ENCODE data around the gene WDR4. TPM values are rescaled to one million over a fixed set of nuclear protein-coding genes. Genes with fewer than 3 reads are reported as not detected.
"Not testable (repeated sequence)": the region's sequence is repeated elsewhere in the genome, so short reads cannot be mapped to it uniquely, and the experiment has no call there.

WDR4 gene
- 10 to 100 TPM; 10.2 to 49.2 (median 18.6) TPM for total RNA-seq

- no peaks in the 10 kb centered on the region for H3K9me3 ChIP-seq
- peak within 1 kb of the TSS; percentile 78 to 89 (median 84) for H3K27ac ChIP-seq
- DNase-seq (peak; percentile 97), ATAC-seq (ENCODE audit: low FRiP score in 2 of 2) (peak; percentile 99)
- 0% methylated on average over 8 to 73 of the region's 80 CpGs for WGBS, 2 donors
- H3K4me1 ChIP-seq, result peaks cover 14 to 28% (median 15%) of the 10 kb centered on the region in 4 donors
- H3K36me3 ChIP-seq, result peaks cover 0 to 15% (median 11%) of the 10 kb centered on the region in 4 donors
- TF ChIP-seq EP300 (IDR thresholded peaks at IDR 0.05) (peak in 1 of 4 donors; percentile 55), POLR2AphosphoS5 (IDR thresholded peaks at IDR 0.05) (peak; percentile 95 to 98), CTCF (IDR thresholded peaks at IDR 0.05) (peak in 3 of 6 experiments; percentile 5 to 46 (median 18)), POLR2A (IDR thresholded peaks at IDR 0.05) (peak; percentile 59 to 89 (median 74))
- no peaks in the 10 kb centered on the region for H3K27me3 ChIP-seq
- peak within 1 kb of the TSS; percentile 63 to 89 (median 78) for H3K4me3 ChIP-seq
Observed at GRCh38 chr21:42878993-42879787, at the start of gene WDR4. Gene WDR4 (minus strand): TSS chr21:42879539. CDS start chr21:42879495, 44 bp downstream.

GRCh38 chr21:42927474-42928200, 48.3 kb upstream of the WDR4 start:
- H3K27ac ChIP-seq; H3K36me3 ChIP-seq; H3K4me3 ChIP-seq; H3K9me3 ChIP-seq; H3K27me3 ChIP-seq; ATAC-seq (ENCODE audit: low FRiP score in 2 of 2): not testable (repeated sequence)
- peaks cover 5 to 15% (median 9%) of the 10 kb centered on the region in 4 donors for H3K4me1 ChIP-seq
- peak in 1 of 2 donors; percentile 57 for DNase-seq
- 93 to 96% methylated on average over 23 of the region's 23 CpGs for WGBS, 2 donors

- WGBS, 2 donors, result 85 to 90% methylated on average over 29 of the region's 29 CpGs
- Histone ChIP-seq H3K4me3 (no peak within 1 kb of the TSS), H3K27me3 (no peaks in the 10 kb centered on the region), H3K9me3 (no peaks in the 10 kb centered on the region), H3K4me1 (peaks cover 5 to 15% (median 9%) of the 10 kb centered on the region in 4 donors), H3K27ac (peak within 1 kb of the TSS in 1 of 4 donors; percentile 30), H3K36me3 (no peaks in the 10 kb centered on the region)
- TF ChIP-seq POLR2A (IDR thresholded peaks at IDR 0.05), result no peak
- no peak for DNase-seq
- no peak for ATAC-seq (ENCODE audit: low FRiP score in 2 of 2)
Observed at GRCh38 chr21:42925114-42925926, 46.0 kb upstream of the WDR4 start, which contains the start of gene ERVH48-1. Gene ERVH48-1 (minus strand): TSS chr21:42925630. CDS start chr21:42919006, 6,624 bp downstream.

- no peak for ATAC-seq (ENCODE audit: low FRiP score in 2 of 2)
- 88 to 91% methylated on average over 6 of the region's 6 CpGs for WGBS, 2 donors
Observed at GRCh38 chr21:42924433-42924751, 45.1 kb upstream of the WDR4 start.

More at GRCh38 chr21:42924433-42924751, 45.1 kb upstream of the WDR4 start:
- Histone ChIP-seq H3K36me3 (no peaks in the 10 kb centered on the region), H3K27me3 (no peaks in the 10 kb centered on the region), H3K4me3 (no peak overlapping the region), H3K4me1 (peaks cover 5 to 15% (median 9%) of the 10 kb centered on the region in 4 donors), H3K27ac (peak overlapping the region in 1 of 4 donors; percentile 30), H3K9me3 (no peaks in the 10 kb centered on the region)
- no peak for TF ChIP-seq EP300 (IDR thresholded peaks at IDR 0.05)
- no peak for TF ChIP-seq CTCF (IDR thresholded peaks at IDR 0.05)
- TF ChIP-seq POLR2A (IDR thresholded peaks at IDR 0.05), result no peak
- TF ChIP-seq POLR2AphosphoS5 (IDR thresholded peaks at IDR 0.05), result no peak
- DNase-seq, result no peak
